KMS-11 (cell line): Measurements from ENCODE around the gene RANBP10.

Experiments used
- H2AFZ ChIP-seq: fragments of 200-600 bp; sonication (generic); 2 replicates; pipeline ENCODE4 v1.6.1; 2016; ENCODE audit warnings: antibody characterized with exemption, mixed run types, low read depth
- H3K27ac ChIP-seq: fragments of 200-600 bp; sonication (generic); 2 replicates; pipeline ENCODE4 v1.6.1; 2016; ENCODE audit warnings: mild to moderate bottlenecking, mixed run types
- H3K27me3 ChIP-seq: fragments of 200-600 bp; sonication (generic); 2 replicates; pipeline ENCODE4 v1.6.1; 2017; ENCODE audit warnings: mild to moderate bottlenecking, low read depth, mixed run types, moderate library complexity; ENCODE audit not compliant: insufficient read depth
- H3K36me3 ChIP-seq: fragments of 200-600 bp; sonication (generic); 2 replicates; pipeline ENCODE4 v1.6.1; 2017; ENCODE audit warnings: mild to moderate bottlenecking, mixed run types; ENCODE audit not compliant: insufficient read depth
- H3K4me1 ChIP-seq: fragments of 200-600 bp; sonication (generic); 2 replicates; pipeline ENCODE4 v1.6.1; 2016; ENCODE audit warnings: mild to moderate bottlenecking, low read depth, mixed run types; ENCODE audit not compliant: poor library complexity, severe bottlenecking
- H3K4me2 ChIP-seq: fragments of 200-600 bp; sonication (generic); 2 replicates; pipeline ENCODE4 v1.7.0; 2016; ENCODE audit warnings: mild to moderate bottlenecking, mixed run types
- H3K4me3 ChIP-seq: fragments of 200-600 bp; sonication (generic); IDR thresholded peaks from 2 replicates; pipeline ENCODE4 v1.6.1; 2017; ENCODE audit warnings: low read depth, low read length, mixed read lengths; ENCODE audit not compliant: insufficient read depth
- H3K79me2 ChIP-seq: fragments of 200-600 bp; sonication (generic); 2 replicates; pipeline ENCODE4 v1.6.1; 2016; ENCODE audit warnings: low read depth, mixed run types; ENCODE audit not compliant: insufficient read depth
- H3K9ac ChIP-seq: fragments of 200-600 bp; sonication (generic); 2 replicates; pipeline ENCODE4 v1.6.1; 2016; ENCODE audit warnings: mild to moderate bottlenecking, mixed run types
- H4K20me1 ChIP-seq: fragments of 200-600 bp; sonication (generic); 2 replicates; pipeline ENCODE4 v1.6.1; 2016; ENCODE audit warnings: mild to moderate bottlenecking, mixed run types; ENCODE audit not compliant: insufficient read depth
- TF ChIP-seq, protein P1 (sequence below): fragments of 200-600 bp; sonication (generic); conservative IDR thresholded peaks from 2 replicates; pipeline ENCODE4 v1.6.1; 2017; ENCODE audit warnings: low read depth, mild to moderate bottlenecking, antibody characterized with exemption, low read length, moderate library complexity, mixed read lengths

Gene RANBP10

DNA sequence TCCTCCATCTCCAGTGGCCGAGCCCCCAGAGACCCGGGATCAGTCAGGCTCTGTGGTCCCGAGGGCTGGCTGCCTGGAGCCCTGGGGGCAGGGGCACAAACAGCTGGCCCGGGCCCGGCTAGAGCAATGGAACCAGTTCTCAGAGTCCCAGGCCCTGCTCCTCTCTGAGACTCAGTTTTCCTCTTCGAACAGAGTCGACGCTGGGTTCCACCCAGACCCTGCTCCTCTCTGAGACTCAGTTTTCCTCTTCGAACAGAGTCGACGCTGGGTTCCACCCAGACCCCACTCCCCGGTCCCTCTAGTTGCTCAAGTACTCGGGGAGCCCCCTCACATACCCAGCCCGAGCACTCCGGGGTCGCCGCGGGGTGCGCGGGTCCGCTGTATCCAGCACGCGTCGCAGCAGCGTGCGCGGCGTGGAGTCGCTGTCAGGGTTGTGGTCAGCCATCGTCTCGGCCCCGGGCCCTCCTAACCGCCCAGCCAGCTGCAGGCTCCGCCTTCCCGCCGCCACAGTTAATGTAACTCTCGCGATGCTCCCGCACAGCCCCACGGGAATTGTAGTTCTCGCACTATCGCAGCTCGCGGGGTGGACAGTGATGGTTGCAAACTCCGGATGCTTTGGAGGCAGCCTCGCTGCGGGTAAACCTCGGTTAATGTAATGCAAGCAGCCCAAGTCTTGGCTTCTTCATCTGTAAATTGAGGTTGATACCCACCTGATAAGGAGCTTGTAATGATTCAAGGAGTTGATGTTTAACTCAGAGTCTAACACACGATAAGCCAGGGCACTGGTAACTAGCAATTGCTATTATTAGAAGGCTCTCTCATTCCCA, 27.3 kb upstream of the RANBP10 start:
- Histone ChIP-seq H3K79me2 (peaks cover 14% of the 10 kb centered on the region), H3K4me1 (peaks cover 10% of the 10 kb centered on the region), H3K9ac (peak overlapping the region; percentile 95), H3K4me3 (peak overlapping the region; percentile 41), H3K4me2 (peak overlapping the region; percentile 99), H2AFZ (peak overlapping the region; percentile 96), H3K27me3 (0 out of 2 replicates have a peak, but pooled peaks cover 2% of the 10 kb centered on the region), H3K27ac (peak overlapping the region; percentile 56), H3K36me3 (no peaks in the 10 kb centered on the region; the same call in 1 of the 2 replicates), H4K20me1 (no peaks in the 10 kb centered on the region)
- TF ChIP-seq, protein P1, sequence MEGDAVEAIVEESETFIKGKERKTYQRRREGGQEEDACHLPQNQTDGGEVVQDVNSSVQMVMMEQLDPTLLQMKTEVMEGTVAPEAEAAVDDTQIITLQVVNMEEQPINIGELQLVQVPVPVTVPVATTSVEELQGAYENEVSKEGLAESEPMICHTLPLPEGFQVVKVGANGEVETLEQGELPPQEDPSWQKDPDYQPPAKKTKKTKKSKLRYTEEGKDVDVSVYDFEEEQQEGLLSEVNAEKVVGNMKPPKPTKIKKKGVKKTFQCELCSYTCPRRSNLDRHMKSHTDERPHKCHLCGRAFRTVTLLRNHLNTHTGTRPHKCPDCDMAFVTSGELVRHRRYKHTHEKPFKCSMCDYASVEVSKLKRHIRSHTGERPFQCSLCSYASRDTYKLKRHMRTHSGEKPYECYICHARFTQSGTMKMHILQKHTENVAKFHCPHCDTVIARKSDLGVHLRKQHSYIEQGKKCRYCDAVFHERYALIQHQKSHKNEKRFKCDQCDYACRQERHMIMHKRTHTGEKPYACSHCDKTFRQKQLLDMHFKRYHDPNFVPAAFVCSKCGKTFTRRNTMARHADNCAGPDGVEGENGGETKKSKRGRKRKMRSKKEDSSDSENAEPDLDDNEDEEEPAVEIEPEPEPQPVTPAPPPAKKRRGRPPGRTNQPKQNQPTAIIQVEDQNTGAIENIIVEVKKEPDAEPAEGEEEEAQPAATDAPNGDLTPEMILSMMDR, result no peak

- TF ChIP-seq, protein P1, result no peak
- peaks cover 14% of the 10 kb centered on the region for H3K79me2 ChIP-seq
- peak overlapping the region; percentile 99 for H3K4me2 ChIP-seq
- peak overlapping the region; percentile 95 for H3K9ac ChIP-seq
- 0 out of 2 replicates have a peak, but pooled peaks cover 2% of the 10 kb centered on the region for H3K27me3 ChIP-seq
- peak overlapping the region; percentile 96; the same call in 1 of the 2 replicates for H2AFZ ChIP-seq
- H3K36me3 ChIP-seq, result no peaks in the 10 kb centered on the region; the same call in 1 of the 2 replicates
- H3K4me3 ChIP-seq, result peak overlapping the region; percentile 41
- H3K27ac ChIP-seq, result peak overlapping the region; percentile 56
- H3K4me1 ChIP-seq, result peaks cover 10% of the 10 kb centered on the region
- no peaks in the 10 kb centered on the region for H4K20me1 ChIP-seq
These were observed 26.7 kb upstream of the RANBP10 start for GRCh38 chr16:67833030-67833414.

- H3K4me3 ChIP-seq, result no peak overlapping the region
- H3K27me3 ChIP-seq, result no peaks in the 10 kb centered on the region
- H4K20me1 ChIP-seq, result no peaks in the 10 kb centered on the region
- TF ChIP-seq, protein P1, result no peak
- no peak overlapping the region for H3K9ac ChIP-seq
- H3K27ac ChIP-seq, result no peak overlapping the region
- H3K4me2 ChIP-seq, result no peak overlapping the region
- H3K4me1 ChIP-seq, result peaks cover 4% of the 10 kb centered on the region
- H3K79me2 ChIP-seq, result peaks cover 14% of the 10 kb centered on the region
- no peak overlapping the region for H2AFZ ChIP-seq
- H3K36me3 ChIP-seq, result no peaks in the 10 kb centered on the region; the same call in 1 of the 2 replicates
These were observed 22.3 kb upstream of the RANBP10 start for GRCh38 chr16:67828651-67829050.

DNA sequence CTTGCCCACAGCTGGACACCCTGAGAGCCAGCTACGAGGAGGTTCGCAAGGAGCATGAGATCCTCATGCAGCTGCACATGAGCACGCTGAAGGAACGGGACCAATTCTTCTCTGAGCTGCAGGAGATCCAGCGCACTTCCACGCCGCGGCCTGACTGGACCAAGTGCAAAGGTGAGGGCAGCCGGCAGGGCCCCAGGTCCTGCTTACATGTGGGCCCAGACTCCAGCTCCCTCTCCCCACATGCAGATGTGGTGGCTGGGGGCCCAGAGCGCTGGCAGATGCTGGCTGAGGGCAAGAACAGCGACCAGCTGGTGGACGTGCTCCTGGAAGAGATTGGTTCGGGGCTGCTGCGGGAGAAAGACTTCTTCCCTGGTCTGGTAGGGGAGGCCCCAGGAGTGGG, 19.5 kb upstream of the RANBP10 start:
- Histone ChIP-seq H3K27me3 (no peaks in the 10 kb centered on the region), H3K4me2 (no peak overlapping the region), H3K4me3 (no peak overlapping the region), H3K36me3 (no peaks in the 10 kb centered on the region), H3K27ac (no peak overlapping the region), H2AFZ (no peak overlapping the region), H3K79me2 (no peaks in the 10 kb centered on the region), H3K4me1 (no peaks in the 10 kb centered on the region), H4K20me1 (no peaks in the 10 kb centered on the region), H3K9ac (no peak overlapping the region)
- TF ChIP-seq, protein P1, result no peak
